ENCODE results near the gene ELMO1.

DNA sequence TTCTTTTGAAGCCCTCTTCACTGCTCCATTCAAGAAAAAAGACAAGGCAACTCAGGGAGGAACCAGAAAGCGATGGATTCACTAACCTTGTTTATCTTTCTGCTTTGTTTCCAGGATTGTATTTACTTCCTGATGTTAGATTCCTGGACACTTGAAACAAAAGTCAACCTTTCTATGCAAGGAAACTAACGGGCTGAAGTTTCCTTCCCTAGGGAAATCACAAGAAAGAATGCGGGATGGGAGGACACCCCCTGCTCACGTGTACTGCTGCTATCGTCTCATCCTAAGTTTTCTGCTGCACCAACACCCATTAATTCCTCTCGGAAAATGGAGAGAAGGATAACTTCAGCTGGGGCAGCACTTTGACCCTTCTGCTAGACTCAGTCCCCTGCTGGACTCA, 50.3 kb downstream of the ELMO1 start:
- TF ChIP-seq TCF3 (IDR thresholded peaks at IDR 0.05; ENCODE audit: borderline replicate concordance, insufficient read depth, low read depth, low read length) (no peak), EP300 (IDR thresholded peaks at IDR 0.05; ENCODE audit: borderline replicate concordance in 1 of 2, control insufficient read depth in 1 of 2, low read depth in 2 of 2, low read length in 2 of 2) (no peak)
- TF ChIP-seq, protein P1, sequence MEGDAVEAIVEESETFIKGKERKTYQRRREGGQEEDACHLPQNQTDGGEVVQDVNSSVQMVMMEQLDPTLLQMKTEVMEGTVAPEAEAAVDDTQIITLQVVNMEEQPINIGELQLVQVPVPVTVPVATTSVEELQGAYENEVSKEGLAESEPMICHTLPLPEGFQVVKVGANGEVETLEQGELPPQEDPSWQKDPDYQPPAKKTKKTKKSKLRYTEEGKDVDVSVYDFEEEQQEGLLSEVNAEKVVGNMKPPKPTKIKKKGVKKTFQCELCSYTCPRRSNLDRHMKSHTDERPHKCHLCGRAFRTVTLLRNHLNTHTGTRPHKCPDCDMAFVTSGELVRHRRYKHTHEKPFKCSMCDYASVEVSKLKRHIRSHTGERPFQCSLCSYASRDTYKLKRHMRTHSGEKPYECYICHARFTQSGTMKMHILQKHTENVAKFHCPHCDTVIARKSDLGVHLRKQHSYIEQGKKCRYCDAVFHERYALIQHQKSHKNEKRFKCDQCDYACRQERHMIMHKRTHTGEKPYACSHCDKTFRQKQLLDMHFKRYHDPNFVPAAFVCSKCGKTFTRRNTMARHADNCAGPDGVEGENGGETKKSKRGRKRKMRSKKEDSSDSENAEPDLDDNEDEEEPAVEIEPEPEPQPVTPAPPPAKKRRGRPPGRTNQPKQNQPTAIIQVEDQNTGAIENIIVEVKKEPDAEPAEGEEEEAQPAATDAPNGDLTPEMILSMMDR (IDR thresholded peaks at IDR 0.05 in 2 of 3, conservative IDR thresholded peaks at IDR 0.05 in 1 of 3; ENCODE audit: control insufficient read depth in 2 of 3, extremely low read depth in 1 of 3, insufficient read depth in 1 of 3, low read depth in 3 of 3, low read length in 3 of 3): no peak

Measured in GM12878 (cell line).